ENCODE measurements around the gene IBTK. TPM values are rescaled to one million over a fixed set of nuclear protein-coding genes. Genes with fewer than 3 reads are reported as not detected.
A peak's percentile ranks its signal among the peaks of the same experiment; 100 is the strongest.
"Not testable (repeated sequence)": the region's sequence is repeated elsewhere in the genome, so short reads cannot be mapped to it uniquely, and the experiment has no call there.

IBTK gene
- total RNA-seq, 2 donors from 2014 or later = 20.3 to 22.2 TPM

GRCh38 chr6:82185948-82186535 is 61.5 kb downstream of the IBTK start:
- Mint-ChIP-seq H3K4me3 (no peak overlapping the region), H3K36me3 (ENCODE audit: low read depth) (peaks cover 20% of the 10 kb centered on the region), H3K27ac (no peak overlapping the region), H3K27me3 (no peaks in the 10 kb centered on the region), H3K4me1 (no peaks in the 10 kb centered on the region)
- DNase-seq (no peak), ATAC-seq (no peak)
- no peaks in the 10 kb centered on the region for H3K9me3 ChIP-seq (ENCODE audit: control insufficient read depth, low read length, poor library complexity, severe bottlenecking)

GRCh38 chr6:82183642-82184282 is 63.8 kb downstream of the IBTK start:
- Mint-ChIP-seq H3K36me3 (ENCODE audit: low read depth) (peaks cover 21% of the 10 kb centered on the region), H3K27me3 (no peaks in the 10 kb centered on the region), H3K4me1 (peaks cover 7% of the 10 kb centered on the region), H3K4me3 (no peak overlapping the region), H3K27ac (no peak overlapping the region)
- H3K9me3 ChIP-seq (ENCODE audit: control insufficient read depth, low read length, poor library complexity, severe bottlenecking) = no peaks in the 10 kb centered on the region
- DNase-seq (no peak), ATAC-seq (no peak)

- Mint-ChIP-seq H3K36me3 (ENCODE audit: low read depth) (peaks cover 24% of the 10 kb centered on the region), H3K27ac (peak overlapping the region; percentile 14)
Observed at GRCh38 chr6:82182756-82183155, 64.8 kb downstream of the IBTK start.

GRCh38 chr6:82179415-82179814 is 68.1 kb downstream of the IBTK start:
- ATAC-seq (no peak), DNase-seq (no peak)
- peaks cover 19% of the 10 kb centered on the region for H3K36me3 Mint-ChIP-seq (ENCODE audit: low read depth)
- no peak overlapping the region for H3K4me3 Mint-ChIP-seq
- peak overlapping the region; percentile 81 for H3K27ac Mint-ChIP-seq
- H3K27me3 Mint-ChIP-seq = no peaks in the 10 kb centered on the region
- peaks cover 9% of the 10 kb centered on the region for H3K4me1 Mint-ChIP-seq
- no peaks in the 10 kb centered on the region for H3K9me3 ChIP-seq (ENCODE audit: control insufficient read depth, low read length, poor library complexity, severe bottlenecking)

More at GRCh38 chr6:82182756-82183155, 64.8 kb downstream of the IBTK start:
- Mint-ChIP-seq H3K27me3 (no peaks in the 10 kb centered on the region), H3K4me3 (no peak overlapping the region), H3K4me1 (peaks cover 9% of the 10 kb centered on the region)
- ATAC-seq (no peak), DNase-seq (no peak)
- no peaks in the 10 kb centered on the region for H3K9me3 ChIP-seq (ENCODE audit: control insufficient read depth, low read length, poor library complexity, severe bottlenecking)

GRCh38 chr6:82178759-82179112 is 68.8 kb downstream of the IBTK start:
- ATAC-seq (no peak), DNase-seq (no peak)
- Mint-ChIP-seq H3K27ac (peak overlapping the region; percentile 81), H3K36me3 (ENCODE audit: low read depth) (peaks cover 19% of the 10 kb centered on the region), H3K4me1 (peaks cover 9% of the 10 kb centered on the region), H3K27me3 (no peaks in the 10 kb centered on the region), H3K4me3 (no peak overlapping the region)
- no peaks in the 10 kb centered on the region for H3K9me3 ChIP-seq (ENCODE audit: control insufficient read depth, low read length, poor library complexity, severe bottlenecking)

- no peaks in the 10 kb centered on the region for H3K27me3 Mint-ChIP-seq
- DNase-seq (no peak), ATAC-seq (no peak)
- H3K4me1 Mint-ChIP-seq = peaks cover 9% of the 10 kb centered on the region
- peaks cover 19% of the 10 kb centered on the region for H3K36me3 Mint-ChIP-seq (ENCODE audit: low read depth)
- H3K4me3 Mint-ChIP-seq = no peak overlapping the region
- H3K9me3 ChIP-seq (ENCODE audit: control insufficient read depth, low read length, poor library complexity, severe bottlenecking) = no peaks in the 10 kb centered on the region
- H3K27ac Mint-ChIP-seq = peak overlapping the region; percentile 81
Observed at GRCh38 chr6:82178077-82178758, 69.3 kb downstream of the IBTK start.

GRCh38 chr6:82176616-82177015 is 70.9 kb downstream of the IBTK start:
- no peak overlapping the region for H3K4me3 Mint-ChIP-seq
- peaks cover 9% of the 10 kb centered on the region for H3K4me1 Mint-ChIP-seq
- peaks cover 19% of the 10 kb centered on the region for H3K36me3 Mint-ChIP-seq (ENCODE audit: low read depth)
- no peaks in the 10 kb centered on the region for H3K9me3 ChIP-seq (ENCODE audit: control insufficient read depth, low read length, poor library complexity, severe bottlenecking)
- ATAC-seq (no peak), DNase-seq (no peak)
- no peaks in the 10 kb centered on the region for H3K27me3 Mint-ChIP-seq
- no peak overlapping the region for H3K27ac Mint-ChIP-seq

- no peaks in the 10 kb centered on the region for H3K4me1 Mint-ChIP-seq
- H3K27ac Mint-ChIP-seq = peak overlapping the region; percentile 60
- ATAC-seq = no peak
- no peaks in the 10 kb centered on the region for H3K9me3 ChIP-seq (ENCODE audit: control insufficient read depth, low read length, poor library complexity, severe bottlenecking)
- no peaks in the 10 kb centered on the region for H3K27me3 Mint-ChIP-seq
- no peak for DNase-seq
- H3K36me3 Mint-ChIP-seq (ENCODE audit: low read depth) = peaks cover 17% of the 10 kb centered on the region
- no peak overlapping the region for H3K4me3 Mint-ChIP-seq
Observed at GRCh38 chr6:82172594-82172993, 75.0 kb downstream of the IBTK start.

GRCh38 chr6:82169138-82169876 is 78.2 kb downstream of the IBTK start:
- no peak overlapping the region for H3K27ac Mint-ChIP-seq
- peaks cover 15% of the 10 kb centered on the region for H3K36me3 Mint-ChIP-seq (ENCODE audit: low read depth)
- H3K4me1 Mint-ChIP-seq = no peaks in the 10 kb centered on the region
- no peak for ATAC-seq
- H3K9me3 ChIP-seq (ENCODE audit: control insufficient read depth, low read length, poor library complexity, severe bottlenecking) = no peaks in the 10 kb centered on the region
- DNase-seq = no peak
- no peak overlapping the region for H3K4me3 Mint-ChIP-seq
- no peaks in the 10 kb centered on the region for H3K27me3 Mint-ChIP-seq

GRCh38 chr6:82166493-82166892 is 81.1 kb downstream of the IBTK start:
- peaks cover 9% of the 10 kb centered on the region for H3K36me3 Mint-ChIP-seq (ENCODE audit: low read depth)
- no peaks in the 10 kb centered on the region for H3K27me3 Mint-ChIP-seq
- no peak overlapping the region for H3K27ac Mint-ChIP-seq
- H3K4me3 Mint-ChIP-seq = no peak overlapping the region
- ATAC-seq (no peak), DNase-seq (no peak)
- no peaks in the 10 kb centered on the region for H3K9me3 ChIP-seq (ENCODE audit: control insufficient read depth, low read length, poor library complexity, severe bottlenecking)
- no peaks in the 10 kb centered on the region for H3K4me1 Mint-ChIP-seq

- ATAC-seq = no peak
- Mint-ChIP-seq H3K36me3 (ENCODE audit: low read depth) (peaks cover 3% of the 10 kb centered on the region), H3K4me3 (no peak overlapping the region), H3K4me1 (no peaks in the 10 kb centered on the region), H3K27me3 (no peaks in the 10 kb centered on the region), H3K27ac (no peak overlapping the region)
- DNase-seq = no peak
- no peaks in the 10 kb centered on the region for H3K9me3 ChIP-seq (ENCODE audit: control insufficient read depth, low read length, poor library complexity, severe bottlenecking)
Observed at GRCh38 chr6:82160255-82160990, 87.1 kb downstream of the IBTK start.

- DNase-seq; ATAC-seq; H3K36me3 Mint-ChIP-seq (ENCODE audit: low read depth); H3K4me3 Mint-ChIP-seq; H3K9me3 ChIP-seq (ENCODE audit: control insufficient read depth, low read length, poor library complexity, severe bottlenecking); H3K4me1 Mint-ChIP-seq; H3K27me3 Mint-ChIP-seq; H3K27ac Mint-ChIP-seq: not testable (repeated sequence)
Observed at GRCh38 chr6:82152786-82153185, 94.8 kb downstream of the IBTK start.

GRCh38 chr6:82151147-82151546 is 96.4 kb downstream of the IBTK start:
- not testable (repeated sequence) for H3K9me3 ChIP-seq (ENCODE audit: control insufficient read depth, low read length, poor library complexity, severe bottlenecking); H3K4me3 Mint-ChIP-seq; ATAC-seq; H3K4me1 Mint-ChIP-seq; H3K27me3 Mint-ChIP-seq; DNase-seq; H3K27ac Mint-ChIP-seq; H3K36me3 Mint-ChIP-seq (ENCODE audit: low read depth)
